PC-9 (cell line): ENCODE data around the gene HLX. TPM values are rescaled to one million over a fixed set of nuclear protein-coding genes. Genes with fewer than 3 reads are reported as not detected.

ENCODE experiments used
- BruUV-seq: library from RNA; stranded (reverse); fragments of 400-500 nt; replicated peaks from 2 replicates; lab custom pipeline; 2021; lab: Mats Ljungman, UMichigan
- CTCF ChIA-PET: fragments of 300-600 bp; sonication (Branson Sonifier 250); formaldehyde crosslinking; loops from one replicate; lab custom pipeline; 2022; ENCODE audit warnings: antibody characterized with exemption; lab: Charles Lee
- POLR2A ChIA-PET: fragments of 300-600 bp; sonication (Branson Sonifier 250); formaldehyde crosslinking; loops from one replicate; lab custom pipeline; 2022; ENCODE audit warnings: antibody characterized with exemption; ENCODE audit not compliant: unreplicated experiment; lab: Charles Lee
- DNase-seq, 2 experiments: peaks; one replicate each; pipeline versions ENCODE4 v3.0.0 to v3.0.0-alpha.2; 2015 to 2022; ENCODE audit warnings: mixed read lengths in 1 of 2
- H2AFZ ChIP-seq: fragments of 200-600 bp; sonication (generic); 2 replicates; pipeline ENCODE4 v1.8.1; 2017; ENCODE audit warnings: antibody characterized with exemption
- H3F3A ChIP-seq: fragments of 200-600 bp; sonication (generic); 2 replicates; pipeline ENCODE4 v1.8.1; 2017; ENCODE audit warnings: antibody characterized with exemption, mild to moderate bottlenecking, low read depth; ENCODE audit not compliant: insufficient read depth
- H3K27ac ChIP-seq: fragments of 200-600 bp; sonication (generic); 2 replicates; pipeline ENCODE4 v1.6.1; 2016; ENCODE audit warnings: mixed run types
- H3K27me3 ChIP-seq: fragments of 200-600 bp; sonication (generic); 2 replicates; pipeline ENCODE4 v1.6.1; 2016; ENCODE audit warnings: low read depth, mixed run types; ENCODE audit not compliant: insufficient read depth
- H3K36me3 ChIP-seq: fragments of 200-600 bp; sonication (generic); 2 replicates; pipeline ENCODE4 v1.6.1; 2016; ENCODE audit warnings: low read depth, mixed run types
- H3K4me1 ChIP-seq: fragments of 200-600 bp; sonication (generic); replicated peaks from 2 replicates; pipeline ENCODE4 v1.6.1; 2016; ENCODE audit warnings: mixed run types; ENCODE audit not compliant: insufficient read depth
- H3K4me2 ChIP-seq: fragments of 200-600 bp; sonication (generic); 2 replicates; pipeline ENCODE4 v1.6.1; 2017; ENCODE audit warnings: mixed run types
- H3K4me3 ChIP-seq: fragments of 200-600 bp; sonication (generic); 2 replicates; pipeline ENCODE4 v1.6.1; 2016; ENCODE audit warnings: mixed run types
- H3K79me2 ChIP-seq: fragments of 200-600 bp; sonication (generic); 2 replicates; pipeline ENCODE4 v1.6.1; 2017; ENCODE audit warnings: low read depth, mixed run types
- H3K9me2 ChIP-seq: fragments of 200-600 bp; sonication (generic); 2 replicates; pipeline ENCODE4 v1.8.1; 2017; ENCODE audit warnings: mild to moderate bottlenecking; ENCODE audit not compliant: insufficient read depth
- H3K9me3 ChIP-seq: fragments of 200-600 bp; sonication (generic); 2 replicates; pipeline ENCODE4 v1.8.1; 2016; ENCODE audit warnings: low read depth; ENCODE audit not compliant: insufficient read depth
- H4K20me1 ChIP-seq: fragments of 200-600 bp; sonication (generic); 2 replicates; pipeline ENCODE4 v1.8.1; 2017; ENCODE audit not compliant: insufficient read depth
- EZH2 ChIP-seq: fragments of 200-600 bp; sonication (generic); IDR thresholded peaks from 2 replicates; pipeline ENCODE4 v1.8.0; 2017; ENCODE audit warnings: antibody characterized with exemption, low read depth
- intact Hi-C: fragments of 100-400 bp; cut with micrococcal nuclease; formaldehyde crosslinking; loops from one replicate; pipeline ENCODE4 v1.10.0; 2022; ENCODE audit not compliant: unreplicated experiment
- total RNA-seq: library from RNA; stranded (reverse); gene quantifications from 2 replicates; pipeline ENCODE4 v1.2.3, GENCODE V29; 2021
- TF ChIP-seq, protein P1 (sequence below): fragments of 200-600 bp; sonication (generic); conservative IDR thresholded peaks from 2 replicates; pipeline ENCODE4 v1.6.1; 2017; ENCODE audit warnings: mixed run types, antibody characterized with exemption, mild to moderate bottlenecking, moderate library complexity

The HLX gene
- total RNA-seq, 1 experiment from 2014 or later: 1.1 TPM

- DNase-seq: no peak
- Histone ChIP-seq H3K27me3 (no peaks in the 10 kb centered on the region), H4K20me1 (no peaks in the 10 kb centered on the region), H3F3A (no peaks in the 10 kb centered on the region), H3K27ac (no peak overlapping the region), H3K4me3 (no peak overlapping the region), H3K4me2 (no peak overlapping the region), H3K9me3 (no peaks in the 10 kb centered on the region), H3K36me3 (no peaks in the 10 kb centered on the region), H3K79me2 (no peaks in the 10 kb centered on the region), H3K9me2 (no peaks in the 10 kb centered on the region), H2AFZ (no peak overlapping the region), H3K4me1 (no peaks in the 10 kb centered on the region)
- no peak for TF ChIP-seq EZH2
- TF ChIP-seq, protein P1, sequence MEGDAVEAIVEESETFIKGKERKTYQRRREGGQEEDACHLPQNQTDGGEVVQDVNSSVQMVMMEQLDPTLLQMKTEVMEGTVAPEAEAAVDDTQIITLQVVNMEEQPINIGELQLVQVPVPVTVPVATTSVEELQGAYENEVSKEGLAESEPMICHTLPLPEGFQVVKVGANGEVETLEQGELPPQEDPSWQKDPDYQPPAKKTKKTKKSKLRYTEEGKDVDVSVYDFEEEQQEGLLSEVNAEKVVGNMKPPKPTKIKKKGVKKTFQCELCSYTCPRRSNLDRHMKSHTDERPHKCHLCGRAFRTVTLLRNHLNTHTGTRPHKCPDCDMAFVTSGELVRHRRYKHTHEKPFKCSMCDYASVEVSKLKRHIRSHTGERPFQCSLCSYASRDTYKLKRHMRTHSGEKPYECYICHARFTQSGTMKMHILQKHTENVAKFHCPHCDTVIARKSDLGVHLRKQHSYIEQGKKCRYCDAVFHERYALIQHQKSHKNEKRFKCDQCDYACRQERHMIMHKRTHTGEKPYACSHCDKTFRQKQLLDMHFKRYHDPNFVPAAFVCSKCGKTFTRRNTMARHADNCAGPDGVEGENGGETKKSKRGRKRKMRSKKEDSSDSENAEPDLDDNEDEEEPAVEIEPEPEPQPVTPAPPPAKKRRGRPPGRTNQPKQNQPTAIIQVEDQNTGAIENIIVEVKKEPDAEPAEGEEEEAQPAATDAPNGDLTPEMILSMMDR: no peak
- intact Hi-C loops: no loop called here
- POLR2A ChIA-PET: no interaction called here
- BruUV-seq: no TSS peak
- CTCF ChIA-PET: no interaction called here
Measured at GRCh38 chr1:220838578-220838977, 40.7 kb upstream of the HLX start.

- POLR2A ChIA-PET: no interaction called here
Measured at GRCh38 chr1:220839474-220839873, 39.8 kb upstream of the HLX start.

GRCh38 chr1:220841293-220841692 is 38.0 kb upstream of the HLX start:
- no peaks in the 10 kb centered on the region for H3K36me3 ChIP-seq
- intact Hi-C loops: no loop called here
- no peaks in the 10 kb centered on the region for H3K4me1 ChIP-seq
- TF ChIP-seq, protein P1: no peak
- TF ChIP-seq EZH2: no peak
- no peak overlapping the region for H2AFZ ChIP-seq
- ChIA-PET CTCF (no interaction called here), POLR2A (no interaction called here)
- H4K20me1 ChIP-seq: no peaks in the 10 kb centered on the region
- no peak overlapping the region for H3K4me3 ChIP-seq
- no peaks in the 10 kb centered on the region for H3F3A ChIP-seq
- H3K27ac ChIP-seq: no peak overlapping the region
- no peaks in the 10 kb centered on the region for H3K9me2 ChIP-seq
- no peaks in the 10 kb centered on the region for H3K27me3 ChIP-seq
- no peaks in the 10 kb centered on the region for H3K9me3 ChIP-seq
- DNase-seq: no peak
- no TSS peak for BruUV-seq
- H3K4me2 ChIP-seq: no peak overlapping the region
- no peaks in the 10 kb centered on the region for H3K79me2 ChIP-seq

More at GRCh38 chr1:220839474-220839873, 39.8 kb upstream of the HLX start:
- H3F3A ChIP-seq: no peaks in the 10 kb centered on the region
- no peaks in the 10 kb centered on the region for H3K36me3 ChIP-seq
- DNase-seq: no peak
- intact Hi-C loops: no loop called here
- 0 out of 2 replicates have a peak overlapping the region, but pooled peaks have one; percentile 58 for H2AFZ ChIP-seq
- no peak overlapping the region for H3K27ac ChIP-seq
- no peak overlapping the region for H3K4me2 ChIP-seq
- no peaks in the 10 kb centered on the region for H3K27me3 ChIP-seq
- H3K4me3 ChIP-seq: no peak overlapping the region
- H3K79me2 ChIP-seq: no peaks in the 10 kb centered on the region
- no TSS peak for BruUV-seq
- H3K9me3 ChIP-seq: no peaks in the 10 kb centered on the region
- H3K9me2 ChIP-seq: no peaks in the 10 kb centered on the region
- no peaks in the 10 kb centered on the region for H4K20me1 ChIP-seq
- no peak for TF ChIP-seq EZH2
- TF ChIP-seq, protein P1: no peak
- H3K4me1 ChIP-seq: no peaks in the 10 kb centered on the region
- CTCF ChIA-PET: no interaction called here
